GM19238 (cell line): ENCODE data around the gene BBS7.

Source experiments
- DNase-seq: peaks from one replicate; pipeline ENCODE4 v3.0.0; 2011; ENCODE audit warnings: low spot score; ENCODE audit not compliant: insufficient read length

BBS7 gene

GRCh38 chr4:121794505-121795188, 75.6 kb downstream of the BBS7 start:
- no peak for DNase-seq

- no peak for DNase-seq
Observed at GRCh38 chr4:121792966-121793365, 77.3 kb downstream of the BBS7 start.

GRCh38 chr4:121791481-121791880, 78.8 kb downstream of the BBS7 start:
- no peak for DNase-seq

GRCh38 chr4:121790976-121791375, 79.3 kb downstream of the BBS7 start:
- no peak for DNase-seq

GRCh38 chr4:121789960-121790829, 80.1 kb downstream of the BBS7 start:
- DNase-seq, result no peak

GRCh38 chr4:121789455-121789854, 80.8 kb downstream of the BBS7 start:
- DNase-seq, result no peak

GRCh38 chr4:121788896-121789295, 81.4 kb downstream of the BBS7 start:
- DNase-seq, result peak; percentile 7

GRCh38 chr4:121786221-121786620, 84.1 kb downstream of the BBS7 start:
- no peak for DNase-seq

GRCh38 chr4:121785479-121785878, 84.8 kb downstream of the BBS7 start:
- no peak for DNase-seq

- DNase-seq, result no peak
Observed at GRCh38 chr4:121784975-121785374, 85.3 kb downstream of the BBS7 start.

GRCh38 chr4:121784401-121784800, 85.9 kb downstream of the BBS7 start:
- DNase-seq, result no peak

GRCh38 chr4:121783210-121783609, 87.1 kb downstream of the BBS7 start:
- no peak for DNase-seq

- no peak for DNase-seq
Observed at GRCh38 chr4:121778991-121779628, 91.2 kb downstream of the BBS7 start.

- no peak for DNase-seq
Observed at GRCh38 chr4:121777625-121778024, 92.6 kb downstream of the BBS7 start.

- DNase-seq, result no peak
Observed at GRCh38 chr4:121776610-121777401, 93.5 kb downstream of the BBS7 start.
